IPS-NIHi11 (cell line): Measurements from ENCODE around the gene TRIM8.
A peak's percentile ranks its signal among the peaks of the same experiment; 100 is the strongest.
"Not testable (repeated sequence)": the region's sequence is repeated elsewhere in the genome, so short reads cannot be mapped to it uniquely, and the experiment has no call there.

Experiments used
- DNase-seq: peaks from one replicate; pipeline ENCODE4 v3.0.0; 2012; ENCODE audit warnings: mixed read lengths, low spot score

TRIM8 gene

DNA sequence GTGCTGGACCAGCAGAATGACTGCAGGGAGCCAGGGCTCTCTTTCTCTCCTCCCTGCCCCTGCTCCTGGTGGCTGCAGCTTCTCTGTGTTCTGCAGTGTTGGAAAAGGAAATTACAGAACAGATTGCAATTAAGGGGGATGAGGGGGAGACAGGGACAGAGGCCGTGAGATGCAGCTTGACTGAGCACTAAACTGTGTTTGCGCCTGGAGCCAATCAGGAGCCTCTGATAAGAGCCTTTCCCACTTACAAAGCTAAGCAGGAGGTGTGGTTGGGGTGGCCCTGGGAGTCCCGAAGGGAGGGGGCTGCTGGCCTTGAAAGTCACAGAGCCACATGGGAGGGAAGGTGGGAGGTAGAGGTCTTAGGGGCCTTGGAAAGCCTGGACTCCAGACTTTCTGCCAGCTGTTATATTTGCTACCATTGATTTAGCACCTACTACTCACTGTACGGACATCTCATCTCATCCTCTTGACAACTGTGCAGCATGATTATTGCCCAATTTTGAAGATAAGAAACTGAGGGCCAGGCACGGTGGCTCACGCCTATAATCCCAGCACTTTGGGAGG lies 26.7 kb downstream of the TRIM8 start:
- no peak for DNase-seq

DNA sequence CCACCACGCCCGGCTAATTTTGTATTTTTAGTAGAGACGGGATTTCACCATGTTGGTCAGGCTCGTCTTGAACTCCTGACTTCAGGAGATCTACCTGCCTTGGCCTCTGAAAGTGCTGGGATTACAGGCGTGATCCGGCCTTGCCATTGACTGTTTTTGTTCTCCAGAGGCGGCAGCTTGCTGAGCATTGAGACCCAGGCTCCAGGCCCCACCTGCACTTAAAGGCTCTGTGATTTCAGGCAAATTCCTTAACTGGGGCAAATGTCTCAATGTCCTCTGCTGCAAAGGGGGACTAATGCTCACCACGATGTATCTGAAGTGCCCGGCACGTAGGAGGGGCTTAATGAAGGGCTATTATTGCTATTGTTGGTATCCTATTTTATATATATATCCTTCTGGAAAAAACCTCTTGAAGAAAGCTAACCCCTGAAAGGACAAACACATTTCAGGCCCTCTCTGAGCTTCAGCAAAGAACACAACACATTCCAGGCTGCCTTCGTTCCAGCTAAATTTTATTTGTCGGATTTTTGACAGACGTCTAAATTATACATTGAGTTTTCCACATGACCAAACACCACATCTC lies 29.0 kb downstream of the TRIM8 start:
- no peak for DNase-seq

DNA sequence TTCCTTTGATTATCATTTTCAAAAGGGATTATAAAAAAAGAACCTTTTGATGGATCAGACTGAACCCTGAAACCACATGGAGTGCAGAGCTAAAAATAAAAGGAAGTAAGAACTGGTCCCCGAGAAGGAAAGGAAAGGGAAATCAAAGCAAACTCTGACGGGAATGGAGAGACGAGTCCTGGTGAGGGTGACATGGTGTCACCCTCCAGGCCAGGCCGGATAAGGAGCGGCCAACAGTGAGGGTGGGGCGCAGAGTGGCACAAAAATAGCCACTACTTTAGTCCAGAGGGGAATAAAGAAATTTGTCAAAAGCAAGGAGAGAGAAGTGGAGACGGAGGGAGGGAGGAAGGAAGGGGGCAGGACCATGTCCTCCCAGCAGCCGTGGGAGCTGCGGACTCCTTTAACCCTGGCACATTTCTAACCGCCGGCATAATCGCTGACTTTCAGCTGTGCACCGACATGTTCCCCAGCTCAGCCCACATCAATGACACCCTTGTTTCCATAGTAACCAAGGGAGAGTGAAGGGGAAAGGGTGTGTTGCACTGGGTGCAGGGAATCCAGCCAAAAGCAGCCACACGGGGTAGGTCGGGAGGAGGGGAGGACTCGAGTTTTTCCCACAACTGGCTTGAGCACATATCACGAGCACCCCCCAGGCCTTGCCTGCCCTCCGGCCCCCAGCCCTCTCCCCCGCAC lies 29.7 kb downstream of the TRIM8 start:
- peak; percentile 58 for DNase-seq

DNA sequence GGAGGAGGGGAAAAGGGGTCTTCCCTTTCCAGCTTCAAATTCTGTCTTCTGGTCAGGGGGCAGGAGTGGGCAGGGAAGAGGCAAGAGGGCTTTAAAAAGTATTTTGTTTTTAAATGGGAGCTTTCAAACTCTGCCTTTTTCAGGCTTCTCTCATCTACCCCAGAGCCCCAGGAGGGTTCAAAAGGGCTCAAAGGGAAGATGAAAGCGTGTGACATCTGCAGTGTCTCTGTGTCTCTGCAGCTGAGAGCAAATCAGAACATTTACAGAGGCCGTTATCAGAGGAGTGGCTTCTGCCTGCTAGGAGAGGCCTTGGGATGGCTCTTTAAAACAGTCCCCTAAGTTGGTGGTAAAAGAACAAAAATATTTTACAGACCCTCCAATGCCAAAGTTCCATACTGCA lies 30.3 kb downstream of the TRIM8 start:
- DNase-seq = no peak

DNA sequence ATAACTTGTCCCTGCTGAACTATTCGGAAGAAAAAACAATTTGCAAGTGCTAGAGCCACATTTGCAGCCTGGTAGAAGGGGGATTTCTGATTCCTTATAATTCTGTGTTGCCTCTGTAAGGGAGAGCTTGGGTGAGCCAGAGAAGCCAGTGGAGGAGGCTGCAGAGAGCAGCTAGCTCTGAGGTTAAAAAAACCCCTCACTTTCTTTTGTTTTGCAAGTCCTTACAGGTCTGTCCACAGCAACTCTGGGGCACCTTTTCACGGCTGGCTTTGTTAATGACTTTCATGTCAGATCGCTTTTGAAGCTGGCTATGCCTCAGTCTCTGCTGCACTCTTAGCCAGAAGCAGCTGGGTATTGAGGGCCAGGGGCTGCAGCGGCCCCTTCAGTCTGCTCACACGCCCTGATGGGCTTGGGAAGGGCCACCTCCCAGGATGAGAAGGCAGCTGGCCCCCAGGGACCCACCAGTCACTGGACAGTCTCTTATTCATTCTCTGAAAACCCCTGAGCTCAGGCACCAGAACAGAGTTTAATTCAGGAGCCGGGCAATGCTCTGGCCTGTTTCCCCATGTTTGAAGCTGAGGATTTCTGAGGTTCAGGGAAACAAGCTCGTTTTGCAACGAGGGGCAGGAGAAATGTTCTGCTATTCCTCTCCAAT lies 30.9 kb downstream of the TRIM8 start:
- no peak for DNase-seq

DNA sequence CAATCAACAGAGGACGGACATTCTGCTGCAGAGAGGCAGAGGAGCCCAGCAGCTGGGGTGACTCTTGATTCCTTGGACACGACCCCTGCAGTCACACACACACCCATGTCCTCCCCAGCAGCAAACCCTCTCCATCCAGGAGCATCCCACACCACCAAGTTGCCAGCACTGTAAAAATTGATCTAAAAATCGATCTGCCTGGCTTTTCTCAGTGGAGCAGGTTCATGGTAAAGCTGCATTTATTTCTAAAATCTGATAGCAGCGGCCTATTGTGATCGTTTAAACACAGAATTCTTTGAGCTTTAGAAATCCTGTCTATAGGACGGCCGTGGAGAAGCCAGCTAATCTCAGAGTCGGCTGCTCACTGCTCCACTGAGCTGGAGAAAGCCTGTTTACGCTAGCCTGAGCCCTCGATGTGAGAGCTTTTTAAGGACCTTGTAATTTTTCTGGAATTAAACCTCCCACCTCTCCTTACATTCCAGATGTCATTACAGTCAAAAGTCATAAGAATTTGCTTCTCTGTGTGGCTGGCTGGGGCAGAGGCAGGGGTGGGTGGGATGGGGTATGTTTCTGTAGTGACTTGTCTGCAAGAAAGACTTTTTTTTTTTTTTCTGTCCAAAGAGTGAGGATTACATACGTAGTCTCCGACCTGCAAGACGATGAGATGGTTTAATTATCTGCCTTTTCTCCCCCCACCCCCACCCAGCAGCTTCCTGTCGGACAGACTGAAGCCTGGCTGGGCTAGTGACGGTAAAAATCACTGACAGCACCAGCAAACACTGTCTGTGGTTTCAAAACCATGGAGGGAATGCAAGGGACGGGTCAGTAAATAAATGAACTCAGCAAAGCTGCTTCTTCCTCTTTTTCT lies 31.6 kb downstream of the TRIM8 start:
- no peak for DNase-seq

DNA sequence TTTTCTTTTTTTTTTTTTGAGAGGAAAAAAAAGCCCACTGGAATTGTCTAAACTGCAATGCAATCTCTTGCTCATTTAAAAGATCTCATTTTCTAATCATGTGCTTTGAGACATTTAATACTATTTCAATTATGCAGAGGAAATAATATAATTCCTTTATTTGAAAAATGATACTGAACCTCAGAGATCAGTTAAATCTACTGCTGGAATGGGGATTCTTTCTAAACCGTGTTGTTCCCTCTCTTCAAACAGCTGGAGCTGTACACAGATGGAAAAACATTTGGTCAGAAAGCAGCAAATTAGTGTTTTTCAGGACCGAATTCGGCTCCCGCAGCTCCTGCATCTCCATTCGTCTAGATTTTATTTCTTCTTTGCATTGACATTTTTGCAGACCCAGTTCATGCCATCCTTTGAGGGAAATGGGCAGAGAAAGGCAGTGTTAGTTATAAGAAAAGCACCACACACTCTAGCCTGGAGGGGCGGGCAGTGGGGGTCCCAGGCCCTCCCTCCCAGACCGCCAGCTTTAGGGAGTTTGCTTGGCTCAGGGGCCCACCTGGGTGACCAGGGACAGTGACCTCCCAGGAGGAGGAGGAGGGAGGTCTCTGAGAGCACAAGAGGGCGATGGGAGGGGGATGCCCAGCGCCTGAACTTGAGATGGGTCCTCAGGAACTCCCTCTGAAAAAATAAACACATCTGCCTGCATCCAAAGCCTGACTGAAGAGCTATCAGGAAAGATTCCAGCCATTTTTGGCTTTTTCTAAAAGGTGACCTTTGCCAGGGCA lies 32.4 kb downstream of the TRIM8 start:
- no peak for DNase-seq

DNA sequence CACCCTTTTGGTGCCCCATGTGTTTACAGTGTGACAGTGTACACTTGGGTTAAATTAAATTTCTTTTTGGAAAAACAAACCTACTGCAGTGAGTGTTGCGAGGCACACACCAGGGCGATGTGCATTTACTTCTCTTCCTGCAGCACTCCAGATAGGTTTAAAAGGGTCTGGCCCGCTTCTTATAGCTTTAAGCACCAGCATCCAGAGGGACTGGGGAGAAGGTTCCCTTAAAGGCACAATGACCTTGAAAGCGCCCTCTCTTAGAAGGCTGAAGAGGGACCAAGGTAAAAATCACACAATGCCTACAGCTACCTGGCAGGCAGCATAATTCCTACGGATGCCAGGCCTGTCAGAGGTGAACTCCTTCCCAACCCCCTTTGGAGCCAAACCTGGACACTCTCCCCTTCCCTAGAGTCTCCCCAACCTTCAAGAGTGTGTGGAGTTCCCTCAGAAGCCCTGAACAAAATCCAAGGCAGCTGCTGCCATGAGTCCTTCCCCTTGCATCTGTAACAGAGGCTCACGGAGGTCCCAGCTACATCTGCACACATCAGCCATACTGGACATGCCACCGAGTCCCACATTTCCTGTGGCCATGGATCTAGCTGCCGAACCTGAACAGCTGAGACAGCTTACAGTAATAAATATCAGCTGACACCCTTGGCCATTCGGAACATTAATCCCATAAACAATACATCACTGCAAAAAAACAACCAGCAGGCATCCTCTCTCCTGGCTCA lies 33.2 kb downstream of the TRIM8 start:
- no peak for DNase-seq

DNA sequence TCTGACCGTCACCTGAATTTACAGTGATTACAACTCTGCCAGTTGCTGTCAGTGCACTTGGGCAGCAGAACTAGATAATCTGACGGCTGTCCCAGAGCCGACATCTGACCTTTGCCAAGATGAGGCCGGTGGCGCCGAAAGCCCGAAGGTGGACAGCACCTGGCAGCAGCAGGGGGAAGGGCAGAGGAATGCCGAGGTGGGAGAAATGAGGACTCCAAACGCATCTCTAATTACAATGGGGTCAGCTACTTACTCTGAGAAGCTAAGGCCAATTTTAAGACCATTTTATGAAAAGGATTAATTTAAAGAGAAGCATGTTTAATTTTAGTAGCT lies 33.8 kb downstream of the TRIM8 start:
- no peak for DNase-seq

DNA sequence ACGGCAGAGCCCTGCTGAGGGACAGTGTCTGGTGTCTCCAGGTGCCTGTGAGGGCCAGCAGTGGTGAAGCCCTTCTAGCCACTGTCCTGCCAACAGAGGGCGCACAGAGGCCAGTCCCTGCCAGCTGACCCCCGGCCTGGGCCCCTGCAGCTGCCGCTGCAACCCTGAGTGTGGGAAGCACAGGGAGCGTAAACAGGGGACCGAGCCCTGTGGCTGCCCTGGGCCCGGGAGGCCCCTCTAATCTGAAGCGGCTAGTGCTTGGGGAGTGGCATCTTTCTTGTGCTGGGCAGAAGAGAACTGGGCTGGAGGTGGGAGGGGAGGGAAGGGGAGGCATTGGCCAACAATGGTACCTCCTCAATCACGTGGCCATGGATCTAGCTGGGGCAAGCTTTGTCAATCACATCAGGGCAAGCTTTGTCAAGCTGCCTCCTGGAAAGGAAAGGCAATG lies 34.6 kb downstream of the TRIM8 start:
- peak; percentile 89 for DNase-seq

DNA sequence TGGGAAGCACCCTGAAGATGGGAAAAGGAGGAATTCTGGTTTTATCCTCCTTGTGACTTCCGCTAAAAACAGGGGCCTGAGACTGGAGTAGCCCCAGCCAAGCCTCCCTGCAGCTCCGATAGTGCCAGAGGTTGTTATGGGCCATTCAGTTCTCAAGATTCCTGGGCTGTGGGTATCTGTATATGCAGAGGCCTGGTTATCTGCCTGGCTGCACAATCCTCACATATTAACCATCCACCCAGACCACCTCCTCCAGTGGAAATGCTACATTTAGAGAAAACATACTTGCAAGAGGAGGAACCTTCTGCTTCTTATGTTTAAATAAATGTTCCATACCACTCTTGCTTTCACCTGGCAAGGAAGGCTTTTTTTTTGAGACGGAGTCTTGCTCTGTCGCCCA lies 35.3 kb downstream of the TRIM8 start:
- DNase-seq = no peak

DNA sequence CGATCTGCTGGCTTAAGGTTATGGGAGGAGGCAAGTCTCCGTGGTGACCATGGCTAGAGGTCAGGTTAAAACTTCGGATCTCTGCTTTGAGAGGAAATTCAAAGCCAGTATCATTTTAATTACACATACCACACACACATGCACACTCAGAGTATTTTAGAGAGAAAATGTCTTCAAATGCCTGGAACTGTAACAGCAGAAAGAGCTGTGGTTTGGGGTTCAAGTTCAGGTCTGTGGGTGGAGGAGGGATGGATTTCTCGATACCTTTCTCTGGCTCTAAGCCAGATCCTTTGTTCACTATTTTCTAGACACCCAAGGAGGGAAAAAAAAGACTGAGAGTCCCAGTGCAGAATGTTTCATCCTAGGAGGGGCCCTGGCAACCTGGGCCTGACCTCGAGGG lies 37.4 kb downstream of the TRIM8 start:
- no peak for DNase-seq

DNA sequence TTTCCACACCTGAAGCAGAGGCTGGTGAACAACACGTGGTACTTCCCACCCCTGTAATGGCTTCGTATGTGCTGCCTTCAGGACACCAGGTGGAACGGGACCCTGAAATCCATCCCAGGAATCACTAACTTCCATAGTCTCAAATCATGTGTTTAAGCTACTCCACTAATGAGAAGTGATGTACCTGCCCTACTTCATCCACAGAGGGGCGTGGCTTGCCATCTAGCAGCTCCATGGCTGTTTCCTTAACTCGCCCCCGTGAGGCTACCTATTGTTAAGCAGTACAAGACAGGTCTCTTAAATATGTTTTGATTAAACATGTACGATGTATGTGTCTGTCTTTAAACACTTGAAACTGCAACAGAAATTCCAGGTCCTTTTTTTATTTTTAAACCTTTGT lies 38.1 kb downstream of the TRIM8 start:
- DNase-seq = no peak

DNA sequence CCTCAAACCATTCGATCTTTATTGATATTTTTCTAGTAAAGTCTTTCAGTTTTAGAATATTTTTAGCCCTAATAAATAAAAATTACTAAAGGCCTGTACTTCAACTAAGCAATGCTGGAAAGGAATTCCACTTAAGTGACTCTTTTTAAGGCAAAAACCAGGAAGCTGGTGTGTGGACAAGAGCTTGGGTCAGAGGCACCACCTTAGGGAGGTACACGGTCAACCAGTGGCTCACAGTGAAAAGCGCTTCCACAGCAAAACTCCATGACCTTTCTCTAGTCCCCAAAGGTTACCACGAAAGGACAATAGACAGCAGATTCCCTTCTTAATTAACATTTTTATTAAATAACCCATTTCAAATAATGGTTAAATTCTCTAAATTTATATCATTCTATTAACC lies 38.7 kb downstream of the TRIM8 start:
- DNase-seq = no peak

DNA sequence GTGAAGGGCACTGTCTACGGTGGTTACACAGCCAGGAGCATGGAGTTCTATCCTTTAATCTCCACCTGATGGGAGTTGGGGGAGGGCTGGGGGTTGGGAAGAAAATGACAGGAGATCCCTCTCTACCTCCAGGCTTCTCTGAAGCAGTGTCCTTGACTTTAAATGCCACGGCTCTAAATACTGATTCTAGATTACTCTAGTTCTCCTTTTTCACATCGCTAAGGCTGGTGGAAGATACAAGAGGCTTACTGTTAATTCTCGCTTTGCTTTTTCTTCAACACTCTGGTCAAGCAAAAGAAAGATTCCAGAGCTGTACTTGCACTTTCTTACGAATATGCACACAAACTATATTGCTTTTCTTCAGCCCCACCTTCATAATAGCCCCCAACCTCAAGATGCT lies 39.5 kb downstream of the TRIM8 start:
- no peak for DNase-seq

DNA sequence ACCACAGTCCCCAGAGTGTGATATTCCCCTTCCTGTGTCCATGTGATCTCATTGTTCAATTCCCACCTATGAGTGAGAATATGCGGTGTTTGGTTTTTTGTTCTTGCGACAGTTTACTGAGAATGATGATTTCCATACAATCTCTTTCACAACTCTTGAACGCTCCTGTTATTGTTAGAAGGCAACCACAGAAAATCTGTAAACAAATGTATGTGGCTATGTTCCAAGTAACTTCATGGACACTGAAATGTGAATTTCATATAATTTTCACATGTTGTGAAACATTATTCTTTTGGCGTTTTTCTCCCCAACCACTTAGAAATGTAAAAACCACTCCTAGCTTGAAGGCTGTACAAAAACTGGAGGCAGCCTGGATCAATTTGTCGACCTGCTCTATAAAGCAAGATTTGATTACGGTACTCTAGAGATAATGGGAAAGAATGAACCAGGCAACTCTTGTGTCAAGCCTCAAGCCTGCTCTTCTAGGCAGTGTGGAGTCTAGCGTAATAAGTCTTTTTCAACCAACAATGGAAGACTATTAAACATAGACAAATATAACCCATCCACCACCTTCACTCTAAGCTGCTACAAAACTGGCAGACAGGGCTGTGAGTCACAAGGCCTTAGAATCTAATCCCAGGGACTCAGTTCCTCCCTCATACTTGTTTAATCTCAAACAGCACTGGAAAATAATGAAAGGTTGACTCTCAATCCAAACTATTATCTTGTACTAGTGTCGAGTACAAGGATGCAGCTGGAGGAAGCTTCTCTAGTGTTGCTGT lies 47.2 kb downstream of the TRIM8 start:
- DNase-seq = no peak

DNA sequence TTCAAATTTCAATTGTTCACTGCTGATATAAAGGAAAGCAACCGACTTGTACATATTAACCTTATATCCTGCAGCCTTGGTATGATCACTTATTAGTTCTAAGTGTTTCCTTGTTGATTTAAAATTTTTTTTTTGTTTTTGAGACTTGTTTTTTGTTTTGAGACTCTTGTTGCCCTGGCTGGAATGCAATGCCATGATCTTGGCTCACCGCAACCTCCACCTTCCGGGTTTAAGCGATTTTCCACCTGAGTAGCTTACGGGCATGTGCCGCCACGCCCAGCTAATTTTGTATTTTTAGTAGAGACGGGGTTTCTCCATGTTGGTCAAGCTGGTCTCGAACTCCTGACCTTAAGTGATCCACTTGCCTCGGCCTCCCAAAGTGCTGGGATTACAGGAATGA lies 51.1 kb downstream of the TRIM8 start:
- DNase-seq = not testable (repeated sequence)

DNA sequence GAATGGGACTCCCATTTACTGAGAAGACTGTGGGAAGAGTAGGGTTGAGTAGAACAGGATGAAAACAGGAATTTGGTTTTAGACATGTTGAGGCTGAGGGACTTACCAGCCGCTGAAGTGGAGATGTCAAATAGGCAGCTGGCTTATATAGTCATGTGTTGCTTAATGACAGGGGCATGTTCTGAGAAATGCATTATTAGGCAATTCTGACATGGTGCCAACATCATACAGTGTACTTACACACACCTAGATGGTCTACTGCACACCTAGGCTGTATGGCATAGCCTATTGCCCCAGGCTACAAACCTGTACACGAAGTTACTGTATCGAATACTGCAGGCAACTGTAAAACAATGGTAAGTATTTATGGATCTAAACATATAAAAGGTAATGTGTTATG lies 52.5 kb downstream of the TRIM8 start:
- DNase-seq = no peak

DNA sequence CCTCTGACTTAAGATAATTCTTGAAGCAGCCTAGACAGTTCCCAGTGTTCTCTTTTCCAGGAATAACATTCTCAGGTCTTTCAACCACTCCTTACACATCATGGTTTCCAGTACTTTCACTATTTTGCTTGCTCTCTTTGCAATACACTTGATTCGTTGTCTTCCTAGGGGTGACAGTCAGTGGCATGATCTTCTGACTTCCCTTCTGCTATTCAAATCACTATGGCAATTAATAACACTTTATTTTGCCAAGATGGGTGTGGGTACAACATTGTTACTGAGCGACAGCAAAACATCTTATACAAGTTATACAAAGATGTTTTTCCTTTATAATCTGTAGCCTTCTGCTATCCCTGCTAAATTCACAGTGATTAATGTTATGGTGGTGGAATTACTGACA lies 54.6 kb downstream of the TRIM8 start:
- no peak for DNase-seq

DNA sequence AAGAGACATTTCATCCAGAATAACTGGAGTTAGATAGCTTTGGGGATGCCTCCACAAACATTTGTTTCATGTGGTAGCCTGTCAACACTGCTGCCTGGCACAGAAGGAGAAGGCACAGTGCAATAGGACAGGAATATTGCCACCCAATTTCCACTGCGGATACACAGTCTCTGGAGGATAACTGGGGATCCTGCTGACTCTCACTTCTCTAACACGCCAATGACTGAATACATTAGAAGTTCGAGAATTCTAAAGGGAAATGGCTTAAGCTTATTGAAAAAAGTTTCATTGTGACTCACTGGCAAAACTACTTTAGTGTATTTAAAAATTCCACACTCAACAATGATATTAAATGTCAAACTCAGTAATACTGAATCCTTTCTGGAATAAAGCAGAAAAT lies 57.0 kb downstream of the TRIM8 start:
- no peak for DNase-seq
